HTERT RPE-1 (cell line): Measurements from ENCODE around the gene OSBPL3.

Source experiments
- in situ Hi-C: fragments of 300-500 bp; cut with MboI; formaldehyde crosslinking; loops from 4 replicates; pipeline ENCODE4 v1.14.3; 2020; ENCODE audit warnings: low sequenced_read_pairs

The OSBPL3 gene

GRCh38 chr7:24769851-24770250 is 210.1 kb downstream of the OSBPL3 start:
- in situ Hi-C loops = no loop called here

GRCh38 chr7:24769014-24769830 is 210.8 kb downstream of the OSBPL3 start:
- in situ Hi-C loops = no loop called here

- in situ Hi-C loops = no loop called here
Observed at GRCh38 chr7:24767878-24768569, 212.0 kb downstream of the OSBPL3 start.

GRCh38 chr7:24764972-24765744 is 214.8 kb downstream of the OSBPL3 start:
- in situ Hi-C loops = no loop called here

- in situ Hi-C loops = no loop called here
Observed at GRCh38 chr7:24764011-24764410, 216.0 kb downstream of the OSBPL3 start.

GRCh38 chr7:24763303-24763901 is 216.6 kb downstream of the OSBPL3 start:
- in situ Hi-C loops = no loop called here

GRCh38 chr7:24762771-24763170 is 217.2 kb downstream of the OSBPL3 start:
- in situ Hi-C loops = no loop called here

- in situ Hi-C loops = no loop called here
Observed at GRCh38 chr7:24760968-24761367, 219.0 kb downstream of the OSBPL3 start.

- in situ Hi-C loops = no loop called here
Observed at GRCh38 chr7:24757353-24758275, 222.4 kb downstream of the OSBPL3 start, which contains the start of gene GSDME. Gene GSDME (minus strand): TSS chr7:24757464. CDS start chr7:24749774, 7,690 bp downstream.

- in situ Hi-C loops = no loop called here
Observed at GRCh38 chr7:24756545-24757352, 223.2 kb downstream of the OSBPL3 start.

GRCh38 chr7:24755541-24756407 is 224.2 kb downstream of the OSBPL3 start:
- in situ Hi-C loops = no loop called here

- in situ Hi-C loops = no loop called here
Observed at GRCh38 chr7:24754906-24755506, 225.0 kb downstream of the OSBPL3 start.

GRCh38 chr7:24752073-24752800 is 227.7 kb downstream of the OSBPL3 start:
- in situ Hi-C loops = no loop called here

GRCh38 chr7:24751484-24751883 is 228.5 kb downstream of the OSBPL3 start:
- in situ Hi-C loops = no loop called here

- in situ Hi-C loops = no loop called here
Observed at GRCh38 chr7:24750441-24751055, 229.4 kb downstream of the OSBPL3 start.

- in situ Hi-C loops = no loop called here
Observed at GRCh38 chr7:24748521-24748920, 231.5 kb downstream of the OSBPL3 start.
